HG02678 (cell line): ENCODE results near the gene IL1RAPL1.
"Not testable (repeated sequence)": the region's sequence is repeated elsewhere in the genome, so short reads cannot be mapped to it uniquely, and the experiment has no call there.

Source experiments
- ATAC-seq: cut with Tn5 transposase; IDR thresholded peaks from one replicate; pipeline ENCODE4 v1.9.1; 2021; ENCODE audit warnings: mild to moderate bottlenecking, moderate library complexity; ENCODE audit not compliant: unreplicated experiment

The IL1RAPL1 gene

GRCh38 chrX:29242856-29243255 is 655.6 kb downstream of the IL1RAPL1 start:
- no peak for ATAC-seq

- ATAC-seq, result no peak
These were observed 656.7 kb downstream of the IL1RAPL1 start for GRCh38 chrX:29243942-29244341.

DNA sequence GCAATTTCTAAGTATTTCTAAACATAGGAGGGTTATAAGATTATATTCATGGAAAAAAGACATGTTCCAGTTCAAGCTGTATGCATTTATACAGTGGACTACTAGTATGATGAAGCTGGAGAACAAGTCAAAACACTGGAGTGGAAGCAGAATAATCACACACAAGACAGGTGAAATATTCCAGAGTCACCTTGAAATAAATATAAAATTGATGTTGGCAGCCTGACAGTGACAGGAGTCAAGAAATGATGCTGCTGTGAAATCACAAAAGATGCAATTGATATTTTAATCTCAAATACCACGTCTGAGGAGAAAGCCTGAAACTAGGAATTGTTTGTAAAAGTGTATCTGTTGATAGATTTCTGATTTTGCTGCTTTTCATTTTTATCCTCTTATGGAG is 667.3 kb downstream of the IL1RAPL1 start:
- no peak for ATAC-seq

GRCh38 chrX:29257521-29257920 is 670.3 kb downstream of the IL1RAPL1 start:
- ATAC-seq, result no peak

- no peak for ATAC-seq
These were observed 682.1 kb downstream of the IL1RAPL1 start for GRCh38 chrX:29269390-29269789.

DNA sequence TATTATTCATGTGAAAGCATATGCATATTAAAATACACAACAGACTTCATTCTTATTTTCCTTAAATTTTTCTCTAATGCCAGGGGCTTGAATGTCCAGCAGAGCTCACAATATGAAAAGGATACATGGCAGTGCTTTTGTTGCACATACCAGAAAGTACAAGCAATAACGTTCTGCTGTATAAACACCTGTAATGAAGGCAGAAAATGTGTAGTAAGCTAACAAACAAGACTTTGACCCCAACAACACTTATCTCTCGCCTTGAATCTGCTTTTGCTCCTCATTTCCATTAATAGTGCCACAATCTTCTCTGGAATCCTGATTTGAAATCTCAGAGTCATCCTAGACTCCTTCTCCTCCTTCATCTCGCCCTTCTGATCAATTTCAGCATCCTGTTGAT is 687.3 kb downstream of the IL1RAPL1 start:
- ATAC-seq, result no peak

- ATAC-seq, result no peak
These were observed 688.7 kb downstream of the IL1RAPL1 start for GRCh38 chrX:29275928-29276327.

- no peak for ATAC-seq
These were observed 694.0 kb downstream of the IL1RAPL1 start for GRCh38 chrX:29281078-29281742.

- no peak for ATAC-seq
These were observed 698.4 kb downstream of the IL1RAPL1 start for GRCh38 chrX:29285664-29286063.

GRCh38 chrX:29295987-29296680 is 708.9 kb downstream of the IL1RAPL1 start:
- ATAC-seq, result no peak

DNA sequence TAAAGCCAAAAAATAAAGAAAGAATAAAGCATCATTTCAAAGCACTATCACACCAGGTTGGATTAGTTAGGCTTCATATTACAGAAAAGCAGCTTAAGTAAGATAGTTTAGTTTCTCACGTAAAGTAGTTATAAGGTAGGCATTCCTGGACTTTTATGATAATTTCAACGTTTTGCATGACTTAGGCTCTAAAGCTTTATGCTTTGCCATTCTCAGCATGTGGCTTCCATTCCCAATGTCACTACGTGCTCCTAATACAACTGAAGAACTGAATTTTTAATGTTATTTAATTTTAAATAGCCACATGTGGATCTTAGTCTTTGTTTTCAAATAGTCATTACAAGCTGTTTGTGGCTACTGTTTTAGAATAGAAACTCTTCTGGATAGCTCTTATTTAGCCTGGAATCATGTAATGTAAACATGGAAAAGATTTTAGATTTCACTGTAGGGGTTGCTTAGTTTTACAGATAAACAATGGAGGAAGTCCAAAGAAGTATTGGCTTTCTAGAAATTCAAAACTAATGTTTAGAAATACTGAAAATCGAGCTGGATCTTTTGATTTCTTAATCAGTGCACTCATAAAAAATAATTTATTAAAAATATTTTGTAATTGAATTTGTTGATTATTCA is 710.0 kb downstream of the IL1RAPL1 start:
- ATAC-seq, result no peak

DNA sequence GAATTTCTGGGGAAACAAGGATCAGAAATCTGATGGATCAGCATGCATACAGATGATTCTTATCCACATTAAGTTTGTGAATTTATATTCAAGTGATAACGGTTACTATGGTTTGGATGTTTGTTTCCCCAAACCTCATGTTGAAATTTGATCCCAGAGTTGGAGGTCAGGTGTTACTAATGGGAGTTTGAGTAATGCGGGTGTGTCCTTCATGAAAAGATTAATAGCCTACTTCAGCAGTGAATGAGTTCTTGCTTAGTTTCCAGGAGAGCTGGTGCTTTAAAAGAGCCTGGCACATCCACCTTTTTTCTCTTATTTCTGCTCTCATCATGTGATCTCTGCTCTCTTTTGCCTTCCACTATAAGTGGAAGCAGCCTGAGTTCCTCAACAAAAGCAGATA is 712.4 kb downstream of the IL1RAPL1 start:
- ATAC-seq, result no peak

GRCh38 chrX:29308726-29309125 is 721.5 kb downstream of the IL1RAPL1 start:
- no peak for ATAC-seq

DNA sequence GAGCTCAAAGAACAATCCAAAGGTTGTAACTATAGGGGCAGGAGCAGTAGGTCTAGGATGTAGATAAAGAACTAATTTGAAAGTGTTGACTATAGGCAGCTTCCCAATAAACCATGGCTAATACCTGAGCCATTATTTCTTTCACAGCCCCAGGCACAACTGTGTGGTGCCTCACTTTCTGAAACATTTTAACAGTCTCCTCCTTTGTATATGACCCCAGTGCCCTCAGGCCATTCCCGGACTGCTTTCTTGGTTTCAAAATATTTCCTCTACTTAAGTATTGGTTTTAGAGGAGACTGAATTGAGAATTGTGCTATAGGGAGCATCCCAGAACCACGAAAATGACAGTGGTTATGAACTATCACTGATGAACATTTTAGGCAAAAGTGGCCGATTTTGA is 728.7 kb downstream of the IL1RAPL1 start:
- no peak for ATAC-seq

DNA sequence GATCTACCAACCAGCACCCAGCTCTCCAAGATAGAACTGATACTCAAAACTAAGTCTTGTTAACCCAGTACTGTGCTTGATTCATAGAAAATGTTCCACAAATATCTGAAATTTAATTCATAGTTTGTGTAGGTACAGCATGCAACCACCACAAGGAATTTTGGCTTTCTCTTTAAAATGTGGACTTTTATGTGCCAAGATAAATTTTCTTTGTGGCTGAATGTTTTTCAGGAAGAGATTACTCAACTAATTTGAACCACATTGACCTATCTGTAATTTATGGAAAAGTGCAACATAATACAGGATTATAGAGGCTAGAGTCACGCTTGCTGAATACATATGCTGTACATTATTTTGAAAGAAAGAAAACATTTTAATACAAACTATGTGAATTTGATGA is 730.8 kb downstream of the IL1RAPL1 start:
- ATAC-seq, result no peak

- not testable (repeated sequence) for ATAC-seq
These were observed 745.2 kb downstream of the IL1RAPL1 start for GRCh38 chrX:29332429-29332828.

- ATAC-seq, result not testable (repeated sequence)
These were observed 745.8 kb downstream of the IL1RAPL1 start for GRCh38 chrX:29333091-29333490.

DNA sequence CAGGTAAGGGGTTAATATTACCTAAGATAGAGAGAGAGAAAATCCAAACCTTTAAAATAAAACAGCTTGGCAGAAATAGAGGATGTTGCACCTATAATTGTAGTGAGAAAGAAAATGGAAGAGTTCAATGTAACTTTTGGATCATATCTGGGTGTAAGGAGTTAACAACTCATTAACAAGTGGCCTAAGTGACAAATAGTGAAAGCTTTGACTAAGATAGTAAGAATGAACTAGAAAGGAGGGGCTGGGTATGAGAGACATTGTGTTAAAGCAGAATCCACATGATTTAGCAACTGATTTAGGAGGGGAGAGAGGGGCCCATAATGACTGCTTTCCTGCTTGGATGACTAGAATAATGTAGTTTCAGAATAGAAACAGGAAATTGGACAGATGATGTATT is 761.0 kb downstream of the IL1RAPL1 start:
- ATAC-seq, result no peak

GRCh38 chrX:29359276-29359675 is 772.0 kb downstream of the IL1RAPL1 start:
- ATAC-seq, result no peak

DNA sequence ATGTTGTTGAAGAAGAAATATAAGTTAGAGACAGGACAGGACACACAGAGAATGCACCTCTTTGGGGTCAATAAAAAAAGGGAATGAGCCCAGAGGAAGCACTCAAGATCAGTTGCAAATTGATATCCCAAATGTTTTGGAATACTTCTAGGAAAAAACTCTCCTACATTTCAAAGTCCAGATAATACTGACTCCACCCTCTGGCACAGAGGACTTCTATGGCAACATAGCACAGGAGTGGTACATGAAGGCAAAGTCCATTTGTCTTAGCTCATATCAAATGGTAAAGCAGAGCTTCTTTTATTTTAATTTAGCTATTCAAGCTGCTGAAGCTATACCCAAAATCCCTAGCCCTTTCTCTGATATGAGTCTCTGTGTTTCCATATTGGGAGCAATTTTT is 787.5 kb downstream of the IL1RAPL1 start:
- not testable (repeated sequence) for ATAC-seq

DNA sequence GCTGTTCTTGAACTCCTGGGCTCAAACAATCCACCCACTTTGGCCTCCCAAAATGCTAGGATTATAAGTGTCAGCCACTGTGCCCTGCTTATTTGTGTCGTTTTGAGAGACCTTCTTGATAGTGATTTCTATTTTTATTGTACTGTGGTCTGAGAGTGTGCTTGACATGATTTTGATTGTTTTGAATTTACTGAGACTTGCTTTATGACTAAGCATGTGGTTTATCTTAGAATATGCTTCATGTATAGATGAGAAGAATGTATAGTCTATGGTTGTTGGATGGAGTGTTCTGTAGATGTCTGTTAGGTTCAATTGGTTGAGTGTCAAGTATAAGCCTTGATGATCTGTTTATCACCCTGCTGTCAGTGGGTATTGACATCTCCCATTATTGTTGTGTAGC is 789.3 kb downstream of the IL1RAPL1 start:
- no peak for ATAC-seq

DNA sequence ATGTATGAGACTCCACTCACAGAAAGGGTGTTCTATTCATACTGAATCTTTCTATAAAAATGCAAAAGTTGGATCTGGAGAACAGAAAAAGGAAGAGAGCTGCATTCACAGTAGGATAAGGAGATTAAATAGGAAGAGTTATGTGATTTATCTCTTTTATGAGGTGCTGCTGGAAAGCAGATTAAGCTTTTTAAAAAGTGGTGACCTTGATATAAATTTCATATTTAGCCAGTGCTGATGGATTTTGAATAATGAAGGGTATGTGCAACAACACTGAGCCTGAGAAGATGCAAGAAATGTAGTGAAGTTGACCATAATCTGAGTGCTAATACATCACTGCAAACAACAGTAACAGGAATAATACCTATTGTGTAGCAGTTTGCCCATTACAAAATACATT is 795.6 kb downstream of the IL1RAPL1 start:
- no peak for ATAC-seq
